Measurements from ENCODE around the gene CPT1A. TPM values are rescaled to one million over a fixed set of nuclear protein-coding genes. Genes with fewer than 3 reads are reported as not detected.

CPT1A gene
- total RNA-seq, 1 experiment from 2014 or later = 153 TPM

GRCh38 chr11:68822546-68822945 lies 19.2 kb downstream of the CPT1A start:
- Histone ChIP-seq H3K27me3 (ENCODE audit: control insufficient read depth, insufficient read depth, low read length) (no peaks in the 10 kb centered on the region), H3K4me3 (ENCODE audit: low read depth in 2 of 2, low read length in 2 of 2) (no peak overlapping the region), H3K4me1 (ENCODE audit: control insufficient read depth, insufficient read depth, low read length) (peaks cover 8% of the 10 kb centered on the region; the same call in 1 of the 2 replicates), H3K36me3 (ENCODE audit: control insufficient read depth, insufficient read depth, low read length) (no peaks in the 10 kb centered on the region), H3K27ac (ENCODE audit: low read length) (no peak overlapping the region), H3K9me3 (ENCODE audit: control insufficient read depth, insufficient read depth, low read depth, low read length) (no peaks in the 10 kb centered on the region)
- ChIA-PET CTCF (no interaction called here), POLR2A (no interaction called here)
- ATAC-seq (no peak), DNase-seq (ENCODE audit: low read depth, low spot score) (no peak)
- in situ Hi-C loops (cut with HindIII; ENCODE audit: low pct_unique_long_range_greater_than_20kb, low sequenced_read_pairs) = no loop called here
- no peak for TF ChIP-seq POLR2AphosphoS5 (IDR thresholded peaks at IDR 0.05; ENCODE audit: low read depth, low read length)
- no peak for TF ChIP-seq CTCF (IDR thresholded peaks at IDR 0.05)
- no peak for TF ChIP-seq TCF7L2 (IDR thresholded peaks at IDR 0.05; ENCODE audit: low read depth, low read length)
- no peak for TF ChIP-seq REST (IDR thresholded peaks at IDR 0.05; ENCODE audit: insufficient read depth in 1 of 2, low read depth in 2 of 2, low read length in 1 of 2)
- no peak for TF ChIP-seq SIN3A (IDR thresholded peaks at IDR 0.05; ENCODE audit: borderline replicate concordance, insufficient read depth, low read depth, low read length)
- intact Hi-C loops (cut with micrococcal nuclease; ENCODE audit: unreplicated experiment) = no loop called here
- BruUV-seq (replicated peaks) = TSS peak; percentile 50

- H3K4me1 ChIP-seq (ENCODE audit: control insufficient read depth, insufficient read depth, low read length) = peaks cover 11% of the 10 kb centered on the region; the same call in 1 of the 2 replicates
- in situ Hi-C loops (cut with HindIII; ENCODE audit: low pct_unique_long_range_greater_than_20kb, low sequenced_read_pairs) = no loop called here
- intact Hi-C loops (cut with micrococcal nuclease; ENCODE audit: unreplicated experiment) = no loop called here
- no peaks in the 10 kb centered on the region for H3K36me3 ChIP-seq (ENCODE audit: control insufficient read depth, insufficient read depth, low read length)
- H3K4me3 ChIP-seq (ENCODE audit: low read depth in 2 of 2, low read length in 2 of 2) = no peak overlapping the region
- H3K9me3 ChIP-seq (ENCODE audit: control insufficient read depth, insufficient read depth, low read depth, low read length) = no peaks in the 10 kb centered on the region
- no peak overlapping the region for H3K27ac ChIP-seq (ENCODE audit: low read length)
- BruUV-seq (replicated peaks) = no TSS peak
- TF ChIP-seq REST (IDR thresholded peaks at IDR 0.05; ENCODE audit: insufficient read depth in 1 of 2, low read depth in 2 of 2, low read length in 1 of 2) (no peak), TCF7L2 (IDR thresholded peaks at IDR 0.05; ENCODE audit: low read depth, low read length) (no peak), SIN3A (IDR thresholded peaks at IDR 0.05; ENCODE audit: borderline replicate concordance, insufficient read depth, low read depth, low read length) (no peak), CTCF (IDR thresholded peaks at IDR 0.05) (no peak), POLR2AphosphoS5 (IDR thresholded peaks at IDR 0.05; ENCODE audit: low read depth, low read length) (no peak)
- POLR2A ChIA-PET = no interaction called here
- CTCF ChIA-PET = no interaction called here
- H3K27me3 ChIP-seq (ENCODE audit: control insufficient read depth, insufficient read depth, low read length) = no peaks in the 10 kb centered on the region
- no peak for DNase-seq (ENCODE audit: low read depth, low spot score)
- ATAC-seq = no peak
Observed at GRCh38 chr11:68821670-68822069, 20.0 kb downstream of the CPT1A start.
